ENCODE measurements around the gene CHFR. TPM values are rescaled to one million over a fixed set of nuclear protein-coding genes. Genes with fewer than 3 reads are reported as not detected.
A peak's percentile ranks its signal among the peaks of the same experiment; 100 is the strongest.
"Not testable (repeated sequence)": the region's sequence is repeated elsewhere in the genome, so short reads cannot be mapped to it uniquely, and the experiment has no call there.

The CHFR gene
- polyA plus RNA-seq, 4 donors: 19.4 to 24.0 (median 21.2) TPM

DNA sequence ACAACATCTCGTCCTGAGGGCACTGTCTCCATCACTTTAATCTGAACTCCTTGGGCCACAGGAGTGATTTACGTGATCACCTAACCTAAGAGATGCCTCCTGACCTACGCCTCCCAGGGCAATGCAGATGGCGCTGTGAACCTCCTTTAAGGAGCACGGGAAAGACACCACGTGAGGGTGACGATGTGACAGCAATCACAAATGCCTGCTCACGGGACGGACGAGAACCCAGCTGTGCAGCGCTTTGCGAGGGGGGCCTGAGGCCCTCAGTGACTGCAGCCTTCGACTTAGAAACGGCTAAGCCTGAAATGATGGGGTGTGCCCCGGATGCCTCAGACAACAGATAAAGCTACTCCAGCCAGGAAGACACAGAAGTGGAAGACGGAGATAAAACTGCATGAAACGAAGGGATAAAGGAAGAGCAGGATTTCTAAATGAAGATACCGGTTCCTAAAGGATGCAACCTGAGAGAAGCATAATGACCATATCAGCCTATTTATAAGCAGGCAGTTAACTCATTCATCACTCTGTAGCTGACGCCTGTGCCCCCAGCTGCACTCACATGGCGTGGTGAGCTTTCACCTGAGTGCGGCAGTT lies 44.9 kb downstream of the CHFR start:
- DNase-seq (ENCODE audit: low read depth in 4 of 4, low spot score in 3 of 4): no peak

- DNase-seq (ENCODE audit: low read depth in 4 of 4, low spot score in 3 of 4): no peak
These were observed 46.3 kb downstream of the CHFR start for GRCh38 chr12:132841151-132841550.

GRCh38 chr12:132840536-132840935 lies 46.9 kb downstream of the CHFR start:
- DNase-seq (ENCODE audit: low read depth in 4 of 4, low spot score in 3 of 4): no peak

GRCh38 chr12:132839558-132840235 lies 47.7 kb downstream of the CHFR start:
- no peak for DNase-seq (ENCODE audit: low read depth in 4 of 4, low spot score in 3 of 4)

DNA sequence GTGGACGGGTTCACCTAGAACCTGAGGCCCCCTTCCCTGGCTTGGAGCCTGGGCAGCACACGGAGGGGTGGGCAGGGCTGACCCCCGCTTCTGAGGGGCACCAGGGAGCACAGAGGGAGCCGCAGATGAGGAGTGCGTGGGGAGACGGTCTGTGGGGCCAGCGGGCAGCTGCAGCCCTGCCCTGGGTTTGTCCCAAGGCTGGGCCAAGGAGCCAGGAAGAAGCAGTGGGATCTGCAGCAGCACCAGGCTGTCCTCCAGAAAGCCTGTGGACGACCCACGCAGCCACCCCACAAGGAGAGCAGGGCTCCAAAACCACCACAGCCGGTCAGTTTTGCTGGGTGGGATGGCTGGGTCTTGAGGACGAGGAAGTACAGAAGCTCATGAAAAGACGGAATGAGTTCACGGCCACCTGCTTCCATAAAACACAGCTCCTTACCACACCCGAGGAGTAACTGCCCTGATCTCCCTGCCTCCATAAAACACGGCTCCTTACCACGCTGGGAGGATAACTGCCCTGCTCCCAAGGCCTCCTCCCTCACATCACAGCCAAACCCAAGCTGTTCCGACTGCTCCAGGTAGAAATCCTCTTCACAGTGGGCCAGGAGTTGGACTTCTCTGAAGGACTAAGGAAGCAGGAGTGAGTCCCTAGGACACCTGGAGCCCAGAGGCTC lies 48.9 kb downstream of the CHFR start:
- DNase-seq (ENCODE audit: low read depth in 4 of 4, low spot score in 3 of 4): no peak

GRCh38 chr12:132837693-132838409 lies 49.6 kb downstream of the CHFR start:
- DNase-seq (ENCODE audit: low read depth in 4 of 4, low spot score in 3 of 4): no peak

DNA sequence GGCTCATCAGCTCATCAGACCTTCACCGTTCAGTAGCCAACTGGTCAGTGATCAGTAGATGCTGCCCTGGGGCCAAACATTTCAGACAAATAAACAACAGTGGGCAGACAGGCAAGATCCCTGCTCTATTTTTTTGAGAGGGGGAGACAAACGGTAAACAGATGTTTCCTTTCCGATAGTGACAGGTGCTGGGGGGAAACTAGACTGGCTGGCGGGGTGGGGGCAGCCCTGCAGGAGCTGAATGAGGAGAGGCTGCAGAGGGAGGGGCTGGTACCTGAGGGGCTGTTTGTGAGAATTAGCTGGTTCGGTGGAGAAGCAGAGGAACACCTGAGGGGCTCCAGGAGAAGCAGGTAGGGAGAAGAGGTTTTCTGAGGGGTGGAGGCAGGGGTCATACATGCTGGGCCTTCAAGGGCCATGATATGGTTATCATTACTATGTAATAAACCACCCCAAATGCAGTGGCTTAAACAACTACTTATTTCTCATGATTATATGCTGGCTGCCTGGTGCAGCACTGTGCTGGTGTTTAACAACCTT lies 50.5 kb downstream of the CHFR start:
- no peak for DNase-seq (ENCODE audit: low read depth in 4 of 4, low spot score in 3 of 4)

- not testable (repeated sequence) for DNase-seq (ENCODE audit: low read depth in 4 of 4, low spot score in 3 of 4)
These were observed 51.2 kb downstream of the CHFR start for GRCh38 chr12:132836230-132836629.

GRCh38 chr12:132835076-132836025 lies 52.1 kb downstream of the CHFR start:
- DNase-seq (ENCODE audit: low read depth in 4 of 4, low spot score in 3 of 4): no peak

DNA sequence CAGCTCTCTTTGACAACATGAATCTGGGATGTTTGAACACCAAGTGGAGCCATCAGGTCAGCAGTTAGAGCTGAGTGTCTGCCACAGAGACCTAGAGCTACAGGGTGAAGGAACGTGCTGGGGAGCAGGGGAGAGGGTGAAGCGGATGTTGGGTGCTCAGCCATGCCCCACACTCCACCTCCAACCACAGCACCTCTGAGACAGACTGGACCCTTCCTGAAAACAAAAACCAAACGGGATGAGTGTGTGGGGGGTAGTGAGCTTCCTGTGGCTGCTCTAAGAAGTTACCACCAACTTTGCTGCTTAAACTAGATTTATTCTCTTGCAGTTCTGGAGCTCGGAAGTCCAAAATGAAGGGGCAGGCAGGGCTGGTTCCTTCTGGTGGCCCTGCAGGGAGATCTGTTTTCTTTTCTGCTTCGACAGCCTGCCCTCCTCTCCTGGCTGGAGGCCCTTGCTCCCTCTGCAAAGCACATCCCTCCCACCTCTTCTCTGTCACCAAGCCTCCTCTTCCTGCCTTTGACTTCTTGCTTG lies 53.2 kb downstream of the CHFR start:
- no peak for DNase-seq (ENCODE audit: low read depth in 4 of 4, low spot score in 3 of 4)

DNA sequence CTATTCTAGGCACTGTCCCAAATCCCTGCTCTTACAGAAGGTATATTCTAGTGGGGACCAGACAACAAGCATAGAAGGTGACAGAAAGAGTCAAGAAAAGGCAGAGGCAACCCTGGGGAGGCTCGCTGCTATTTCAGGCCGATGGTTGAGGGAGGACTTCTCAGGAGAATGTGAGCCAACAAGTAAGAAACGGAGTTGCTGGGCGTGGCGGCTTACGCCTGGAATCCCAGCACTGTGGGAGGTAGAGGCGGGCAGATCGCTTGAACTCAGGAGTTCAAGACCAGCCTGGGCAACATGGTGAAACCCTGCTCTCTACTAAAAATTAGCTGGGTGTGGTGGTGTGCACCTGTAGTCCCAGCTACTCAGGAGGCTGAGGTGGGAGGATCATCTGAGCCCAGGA lies 54.1 kb downstream of the CHFR start:
- no peak for DNase-seq (ENCODE audit: low read depth in 4 of 4, low spot score in 3 of 4)

- no peak for DNase-seq (ENCODE audit: low read depth in 4 of 4, low spot score in 3 of 4)
These were observed 55.6 kb downstream of the CHFR start for GRCh38 chr12:132831771-132832170.

- DNase-seq (ENCODE audit: low read depth in 4 of 4, low spot score in 3 of 4): peak; percentile 84 to 92 (median 90)
These were observed 58.5 kb downstream of the CHFR start, which contains the start of gene GOLGA3 for GRCh38 chr12:132828706-132829534. Gene GOLGA3, minus strand, starts transcription at chr12:132828869. Its CDS starts 6,741 bp downstream, at chr12:132822128.

DNA sequence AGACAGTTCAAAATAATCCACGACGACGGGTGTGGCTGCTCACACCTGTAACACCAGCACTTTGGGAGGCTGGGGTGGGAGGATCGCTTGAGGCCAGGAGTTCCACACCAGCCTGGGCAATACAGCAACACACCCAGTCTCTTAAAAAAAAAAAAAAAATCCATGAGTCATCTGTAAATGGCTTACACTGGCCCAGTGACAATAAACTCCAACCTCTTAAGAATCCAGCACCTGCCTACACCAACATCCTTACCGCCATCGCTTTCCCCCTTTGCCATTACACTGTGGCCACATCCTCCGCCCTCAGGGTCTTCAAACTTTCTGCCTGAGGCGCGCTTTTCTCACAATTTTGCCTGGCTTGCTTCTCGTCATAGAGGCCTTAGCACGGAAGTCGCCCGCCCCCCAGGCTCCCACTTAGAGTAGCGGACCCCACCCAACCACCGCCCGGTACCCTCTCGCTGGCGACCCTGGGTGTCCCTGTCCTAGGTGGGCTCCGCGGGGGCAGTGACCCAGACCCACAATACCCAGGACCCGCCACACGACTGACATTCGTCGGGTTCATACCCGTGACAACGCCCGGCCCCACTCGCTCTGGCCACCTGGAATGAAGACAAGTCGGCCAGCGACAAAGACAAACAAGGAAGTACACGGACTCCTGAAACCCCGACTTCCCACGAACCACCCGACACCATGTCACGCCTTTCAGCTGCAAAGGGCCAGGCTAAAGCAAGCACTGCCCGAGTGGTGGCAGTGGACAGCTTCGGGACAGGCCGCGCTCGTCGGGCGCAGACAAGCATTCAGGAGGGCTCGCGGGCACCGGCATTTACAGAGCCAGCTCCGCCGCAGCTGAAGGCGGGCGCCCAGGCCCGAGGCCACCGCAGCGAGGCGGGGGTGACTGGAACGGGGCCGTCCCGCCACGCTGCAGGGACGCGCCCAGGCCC lies 59.4 kb downstream of the CHFR start:
- DNase-seq (ENCODE audit: low read depth in 4 of 4, low spot score in 3 of 4): no peak

- DNase-seq (ENCODE audit: low read depth in 4 of 4, low spot score in 3 of 4): no peak
These were observed 61.5 kb downstream of the CHFR start for GRCh38 chr12:132825861-132826260.

- no peak for DNase-seq (ENCODE audit: low read depth in 4 of 4, low spot score in 3 of 4)
These were observed 62.3 kb downstream of the CHFR start for GRCh38 chr12:132825089-132825488.

GRCh38 chr12:132824053-132824452 lies 63.4 kb downstream of the CHFR start:
- DNase-seq (ENCODE audit: low read depth in 4 of 4, low spot score in 3 of 4): no peak

DNA sequence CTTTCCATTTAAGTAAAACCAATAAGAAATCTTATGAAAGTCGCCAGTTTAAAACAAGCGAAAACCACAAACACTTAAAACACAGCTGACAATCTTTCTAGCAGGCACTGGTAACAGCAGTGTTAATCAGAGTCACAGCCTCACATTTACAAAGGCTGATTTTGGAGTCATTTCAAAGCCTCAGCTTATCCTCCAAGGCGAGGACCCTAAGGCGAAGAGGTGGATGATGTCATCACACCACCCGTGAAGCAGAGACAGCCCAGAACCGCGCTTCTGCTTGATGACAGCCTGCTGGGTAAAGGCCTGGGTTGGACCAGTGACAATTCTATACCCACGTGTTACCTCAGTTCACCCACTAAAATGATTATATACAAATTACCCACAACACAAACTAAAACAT lies 68.8 kb downstream of the CHFR start:
- DNase-seq (ENCODE audit: low read depth in 4 of 4, low spot score in 3 of 4): no peak
